RWPE1 (cell line): ENCODE measurements around the gene MIAT.

Source experiments
- CTCF ChIA-PET: fragments of 350-600 bp; sonication (Branson Sonifier 250); formaldehyde crosslinking; extraction: SDS; loops from one replicate; lab custom pipeline; 2021; lab: Yijun Ruan, JAX
- POLR2A ChIA-PET: fragments of 400-600 bp; formaldehyde crosslinking; extraction: SDS; loops from one replicate; lab custom pipeline; 2020; ENCODE audit warnings: antibody characterized with exemption; ENCODE audit not compliant: low non-redundant PET; lab: Yijun Ruan, JAX
- DNase-seq: peaks from one replicate; pipeline ENCODE4 v3.0.0; 2012; ENCODE audit warnings: low spot score
- H3K27ac ChIP-seq: fragments of 450-650 bp; 2 replicates; pipeline ENCODE4 v1.5.1; 2017
- TF ChIP-seq, protein P1 (sequence below): fragments of 450-650 bp; conservative IDR thresholded peaks from 2 replicates; pipeline ENCODE4 v1.5.1; 2017; ENCODE audit warnings: low read depth, mild to moderate bottlenecking

Gene MIAT

DNA sequence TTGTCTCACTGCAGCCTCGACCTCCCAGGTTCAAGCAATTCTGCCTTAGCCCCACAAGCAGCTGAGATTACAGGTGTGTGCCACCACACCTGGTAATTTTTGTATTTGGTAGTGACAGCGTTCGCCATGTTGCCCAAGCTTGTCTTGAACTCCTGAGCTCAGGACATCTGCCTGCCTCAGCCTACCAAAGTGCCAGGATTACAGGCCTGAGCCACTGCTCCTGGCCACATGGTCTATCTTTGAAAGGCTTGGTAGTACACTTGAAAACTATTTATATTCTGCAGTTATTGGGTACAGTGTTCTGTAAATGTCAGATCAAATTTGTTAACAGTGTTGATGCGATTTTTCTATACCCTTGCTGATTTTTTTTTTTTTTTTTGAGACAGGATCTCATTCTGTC is 26.1 kb upstream of the MIAT start:
- no peak for DNase-seq
- H3K27ac ChIP-seq = no peak overlapping the region
- ChIA-PET CTCF (interaction anchor here (0.6 kb wide), 1 partner anchor 71 kb away, joined by 4 read pairs; no protein-coding TSS in a partner anchor), POLR2A (no interaction called here)
- TF ChIP-seq, protein P1, sequence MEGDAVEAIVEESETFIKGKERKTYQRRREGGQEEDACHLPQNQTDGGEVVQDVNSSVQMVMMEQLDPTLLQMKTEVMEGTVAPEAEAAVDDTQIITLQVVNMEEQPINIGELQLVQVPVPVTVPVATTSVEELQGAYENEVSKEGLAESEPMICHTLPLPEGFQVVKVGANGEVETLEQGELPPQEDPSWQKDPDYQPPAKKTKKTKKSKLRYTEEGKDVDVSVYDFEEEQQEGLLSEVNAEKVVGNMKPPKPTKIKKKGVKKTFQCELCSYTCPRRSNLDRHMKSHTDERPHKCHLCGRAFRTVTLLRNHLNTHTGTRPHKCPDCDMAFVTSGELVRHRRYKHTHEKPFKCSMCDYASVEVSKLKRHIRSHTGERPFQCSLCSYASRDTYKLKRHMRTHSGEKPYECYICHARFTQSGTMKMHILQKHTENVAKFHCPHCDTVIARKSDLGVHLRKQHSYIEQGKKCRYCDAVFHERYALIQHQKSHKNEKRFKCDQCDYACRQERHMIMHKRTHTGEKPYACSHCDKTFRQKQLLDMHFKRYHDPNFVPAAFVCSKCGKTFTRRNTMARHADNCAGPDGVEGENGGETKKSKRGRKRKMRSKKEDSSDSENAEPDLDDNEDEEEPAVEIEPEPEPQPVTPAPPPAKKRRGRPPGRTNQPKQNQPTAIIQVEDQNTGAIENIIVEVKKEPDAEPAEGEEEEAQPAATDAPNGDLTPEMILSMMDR = no peak

DNA sequence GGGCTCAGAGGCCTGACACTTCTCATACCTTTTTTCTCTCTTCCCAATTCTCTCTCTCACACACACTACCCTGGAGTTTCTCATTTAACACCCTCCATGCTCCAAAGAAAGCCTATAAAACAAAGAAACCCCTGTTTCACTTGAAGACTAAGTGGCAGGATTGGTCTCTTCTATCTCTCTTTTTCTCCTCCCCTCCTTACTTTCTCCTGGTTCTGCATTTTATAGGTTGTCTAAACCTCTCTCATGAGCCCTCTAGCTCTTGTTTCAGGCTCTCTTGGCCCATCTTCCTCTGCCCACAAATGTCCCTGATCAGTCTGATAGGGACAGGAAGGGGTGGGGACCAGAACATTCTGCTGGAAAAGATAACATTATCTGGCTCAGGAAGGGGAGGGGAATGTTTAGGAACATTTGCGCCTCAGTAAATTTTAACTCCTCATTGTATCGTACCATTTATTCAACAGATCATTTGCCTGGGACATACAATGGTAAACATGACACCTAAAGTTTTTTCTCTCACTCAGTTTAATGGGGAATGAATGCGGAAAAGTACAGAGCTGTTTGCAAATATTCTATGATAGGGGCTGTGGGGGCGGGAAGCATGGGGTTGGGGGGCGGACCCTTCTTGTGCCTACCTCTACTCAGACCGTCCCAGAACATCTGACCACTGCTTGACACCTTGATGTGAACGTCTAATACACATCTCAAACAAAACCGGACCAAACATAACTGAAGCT is 24.8 kb upstream of the MIAT start:
- TF ChIP-seq, protein P1 = no peak
- DNase-seq = no peak
- no peak overlapping the region for H3K27ac ChIP-seq
- CTCF ChIA-PET = no interaction called here
- POLR2A ChIA-PET = no interaction called here

DNA sequence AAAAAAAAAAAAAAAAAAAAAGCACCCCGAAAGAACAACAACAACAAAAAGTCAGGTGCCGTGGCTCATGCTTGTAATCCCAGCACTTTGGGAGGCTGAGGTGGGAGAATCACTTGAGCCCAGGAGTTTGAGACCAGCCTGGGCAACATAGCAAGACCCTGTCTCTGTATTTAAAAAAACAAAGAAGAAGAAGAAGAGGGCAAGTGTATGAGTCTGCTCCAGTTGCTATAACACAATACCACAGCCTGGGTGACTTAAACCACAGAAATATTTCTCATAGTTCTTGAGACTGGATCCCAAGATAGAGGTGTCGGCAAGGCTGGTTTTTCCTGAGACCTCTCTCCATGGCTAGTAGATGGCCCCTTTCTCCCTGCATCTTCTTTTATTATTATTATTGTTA is 23.2 kb upstream of the MIAT start:
- TF ChIP-seq, protein P1 = no peak
- CTCF ChIA-PET = no interaction called here
- DNase-seq = no peak
- H3K27ac ChIP-seq = no peak overlapping the region
- POLR2A ChIA-PET = no interaction called here

DNA sequence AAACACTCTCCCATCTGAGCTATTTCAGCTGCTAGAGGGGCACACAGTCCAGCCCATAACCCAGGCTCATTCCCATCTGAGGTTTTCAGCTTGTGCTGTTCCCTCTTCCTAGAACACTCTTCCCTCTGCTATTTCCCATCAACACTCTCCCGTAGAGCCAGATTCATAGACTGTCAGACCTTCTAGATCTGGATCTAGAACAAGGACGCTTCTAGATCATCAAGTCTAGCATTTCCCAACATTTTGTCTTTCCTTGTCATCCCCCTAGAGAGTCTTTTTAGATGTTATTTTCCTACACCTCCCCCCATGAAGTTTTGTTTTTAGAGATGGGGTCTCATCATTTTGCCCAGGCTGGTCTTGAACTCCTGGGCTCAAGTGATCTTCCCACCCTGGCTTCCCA is 22.3 kb upstream of the MIAT start:
- ChIA-PET POLR2A (no interaction called here), CTCF (no interaction called here)
- TF ChIP-seq, protein P1 = no peak
- no peak overlapping the region for H3K27ac ChIP-seq
- no peak for DNase-seq

DNA sequence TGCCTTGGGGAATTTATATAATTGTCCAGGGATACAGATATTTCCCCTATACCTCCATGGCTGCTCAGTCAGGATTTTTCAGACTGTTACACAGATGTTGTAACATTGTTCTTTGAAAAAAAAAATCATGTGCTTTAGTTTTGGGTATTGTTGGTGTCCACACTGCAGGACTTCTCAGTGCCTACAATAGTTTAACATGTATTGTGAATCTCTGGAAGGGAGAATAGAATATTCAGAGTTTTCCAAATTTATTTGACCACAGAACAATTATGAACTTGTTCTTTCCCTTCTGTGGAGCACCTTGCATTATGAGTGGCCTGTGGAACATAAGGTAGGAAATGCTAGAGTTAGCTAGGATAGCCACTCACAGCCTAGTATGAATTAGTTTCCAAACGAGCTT is 21.1 kb upstream of the MIAT start:
- H3K27ac ChIP-seq = no peak overlapping the region
- TF ChIP-seq, protein P1 = no peak
- ChIA-PET CTCF (no interaction called here), POLR2A (no interaction called here)
- DNase-seq = no peak

DNA sequence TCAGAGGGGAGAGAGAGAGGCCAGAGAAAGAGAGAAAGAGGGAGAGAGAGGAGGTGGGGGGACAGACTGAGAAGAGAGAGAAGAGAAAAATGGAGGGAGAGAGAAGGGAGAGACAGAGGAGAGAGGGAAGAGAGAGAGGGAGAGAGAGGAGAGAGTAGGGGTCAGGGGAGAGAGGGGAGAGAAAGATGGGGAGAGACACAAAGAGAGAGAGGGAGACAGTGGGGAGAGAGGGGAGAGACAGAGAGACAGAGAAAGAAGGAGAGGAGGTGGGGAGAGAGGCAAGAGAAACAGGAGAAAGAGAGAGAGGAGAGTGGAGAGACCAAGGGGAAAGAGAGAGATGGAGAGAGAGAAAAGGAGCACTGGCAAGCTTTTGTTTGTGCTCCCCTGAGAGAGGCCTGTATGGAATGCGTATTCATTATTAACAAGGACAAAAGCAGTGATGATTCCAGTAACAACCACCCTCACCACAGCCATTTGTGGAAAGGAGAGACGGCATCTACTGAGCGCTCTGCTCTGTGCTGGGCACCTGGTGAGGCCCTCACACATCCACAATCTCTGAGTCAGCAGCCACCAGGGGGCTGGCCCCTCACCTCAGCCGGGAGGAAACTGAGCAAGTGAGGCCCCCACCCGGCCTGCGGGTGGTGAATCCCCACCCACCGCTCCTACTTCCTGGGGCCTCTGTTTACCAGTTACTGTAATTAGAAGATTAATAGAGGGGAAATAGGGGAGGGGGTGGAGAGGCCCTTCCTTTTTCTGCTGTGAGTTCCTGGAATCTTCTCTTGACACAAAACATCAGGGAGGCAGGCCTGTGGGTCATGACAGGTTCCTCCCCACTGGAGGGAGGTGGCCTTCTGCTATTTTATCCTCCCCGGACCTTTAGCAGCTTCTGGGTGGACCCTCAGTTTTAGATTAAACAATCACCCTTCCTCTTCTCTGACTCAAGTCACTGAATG is 14.6 kb upstream of the MIAT start:
- POLR2A ChIA-PET = no interaction called here
- TF ChIP-seq, protein P1 = no peak
- DNase-seq = no peak
- H3K27ac ChIP-seq = no peak overlapping the region
- CTCF ChIA-PET = interaction anchor here (0.7 kb wide), 1 partner anchor 280 kb away, joined by 5 read pairs; no protein-coding TSS in a partner anchor
